Right cardiac atrium (tissue), 5 donors: ENCODE data around the gene MEIS3. TPM values are rescaled to one million over a fixed set of nuclear protein-coding genes. Genes with fewer than 3 reads are reported as not detected.
"Not testable (repeated sequence)": the region's sequence is repeated elsewhere in the genome, so short reads cannot be mapped to it uniquely, and the experiment has no call there.

Source experiments
- ATAC-seq, 2 donors: fragments of 200-7000 bp; cut with Tn5 transposase; one replicate each; pipeline versions ENCODE4 v1.8.0 to v1.9.1; 2020; ENCODE audit warnings: moderate library complexity in 2 of 2, mild to moderate bottlenecking in 1 of 2
- DNase-seq, 3 donors: peaks; one replicate each; pipeline ENCODE4 v3.0.0-alpha.2; 2020
- H3K27ac ChIP-seq: one replicate; pipeline ENCODE4 v1.5.1; 2013; ENCODE audit warnings: mild to moderate bottlenecking, low read length, control low read depth, moderate library complexity
- H3K27me3 ChIP-seq: one replicate; pipeline ENCODE4 v1.6.1; 2013; ENCODE audit not compliant: control insufficient read depth, insufficient read depth
- H3K4me1 ChIP-seq: one replicate; pipeline ENCODE4 v1.6.1; 2013; ENCODE audit warnings: low read length; ENCODE audit not compliant: control insufficient read depth, insufficient read depth
- H3K4me3 ChIP-seq: one replicate; pipeline ENCODE4 v1.5.1; 2013; ENCODE audit warnings: low read length, control low read depth
- H3K9me3 ChIP-seq: one replicate; pipeline ENCODE4 v1.6.1; 2013; ENCODE audit warnings: low read length; ENCODE audit not compliant: control insufficient read depth
- WGBS: extraction: QIAGEN DNeasy Blood & Tissue Kit; methylation state at CpG from one replicate; pipeline ENCODE4 v1.1.7; 2013; 5-methylcytosine and 5-hydroxymethylcytosine counted together
- intact Hi-C, 4 donors: fragments of 100-400 bp; cut with DNase I; formaldehyde crosslinking; loops; one replicate each; pipeline versions ENCODE4 v1.11.0 to v1.14.0; 2022 to 2023
- polyA plus RNA-seq: library from polyadenylated mRNA; stranded (reverse); fragments of 200-250 nt; gene quantifications from one replicate; pipeline ENCODE4 v1.2.3, GENCODE V29; 2013
- total RNA-seq, 4 donors: library from RNA; stranded (reverse); fragmentation: NEBNext Ultra II Directional; extraction: Animal tissue kit (Norgen Biotek cat#: 25700); gene quantifications; one replicate each; pipeline ENCODE4 v1.2.1, GENCODE V29; 2021
- donor health status: healthy with polysubstance abuse.
- donor health status: DM: no; HTN: yes; CAD: no.
- donor health status: DM: no; HTN: no; CAD: no.
- donor health status: DM: no; HTN: yes; CAD: no; lungs with severe emphysema.
- donor health status: DM: yes; HTN: yes; CAD: no.

MEIS3 gene
- total and polyA plus RNA-seq, 5 donors: 2.6 to 9.8 (median 5.9) TPM

DNA sequence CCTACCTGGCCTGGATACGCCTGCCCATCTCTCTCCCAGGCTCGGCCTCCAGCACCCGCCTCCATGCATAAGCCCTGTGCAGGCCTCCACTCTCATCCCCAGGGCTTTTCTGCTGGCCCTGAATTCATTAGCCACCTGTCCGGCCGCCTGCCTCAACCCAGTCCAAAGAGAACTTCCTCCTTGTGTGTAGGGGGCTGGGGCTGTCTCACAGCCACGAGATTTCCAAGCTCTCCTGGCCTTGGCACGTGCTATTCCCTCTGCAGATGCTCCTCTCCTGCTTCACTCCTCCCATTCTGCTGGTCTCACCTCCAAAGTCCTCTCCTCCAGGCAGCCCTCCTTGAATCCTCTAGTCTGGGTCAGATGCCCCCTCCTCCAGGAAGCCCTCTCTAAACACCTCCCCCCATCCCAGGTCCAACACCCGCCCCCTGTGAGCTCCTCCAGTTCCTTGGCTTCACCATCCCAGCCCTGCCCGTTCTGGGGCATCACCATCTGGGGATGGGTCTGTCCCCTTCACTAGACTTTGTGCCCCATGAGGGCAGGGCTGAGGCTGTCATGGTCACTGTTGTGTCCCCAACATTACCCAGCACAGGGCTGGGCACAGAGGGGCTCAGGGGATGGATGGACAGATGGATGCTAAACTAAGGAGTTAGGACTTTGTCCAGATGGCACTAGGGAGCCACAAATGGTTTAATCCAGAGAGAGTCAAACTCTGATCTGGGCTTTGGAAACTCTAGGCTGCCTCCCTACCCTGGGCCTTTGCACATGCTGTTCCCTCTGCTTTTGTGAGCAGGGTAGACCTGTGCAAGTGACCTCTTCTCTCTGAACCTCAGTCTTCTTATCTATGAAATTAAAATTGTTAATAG is 14.8 kb downstream of the MEIS3 start:
- DNase-seq (no peak), ATAC-seq (peak in 1 of 2 donors; percentile 11)
- 77% methylated on average over 9 of the region's 9 CpGs for WGBS
- H3K4me3 ChIP-seq: no peak overlapping the region
- no peaks in the 10 kb centered on the region for H3K4me1 ChIP-seq
- intact Hi-C loops: no loop called here
- no peaks in the 10 kb centered on the region for H3K27me3 ChIP-seq
- no peaks in the 10 kb centered on the region for H3K9me3 ChIP-seq
- no peak overlapping the region for H3K27ac ChIP-seq

DNA sequence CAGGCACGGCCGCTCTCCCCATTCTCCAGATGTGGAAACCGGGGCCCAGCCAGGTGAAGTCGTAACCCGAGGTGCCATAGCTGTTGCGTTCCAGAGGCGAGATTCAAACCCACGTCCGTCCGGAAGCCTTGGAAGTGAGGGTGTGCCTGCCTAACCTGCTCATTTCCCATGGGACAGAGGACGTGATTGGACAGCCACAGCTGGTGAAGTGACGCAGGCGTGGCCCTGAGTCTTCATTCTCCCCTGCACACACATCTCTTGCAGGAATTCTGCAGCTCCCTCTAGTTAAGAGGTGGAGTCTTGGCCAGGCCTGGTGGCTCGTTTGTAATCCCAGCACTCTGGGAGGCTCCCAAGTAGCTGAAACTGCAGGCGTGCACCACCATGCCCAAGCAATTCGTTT is 16.8 kb downstream of the MEIS3 start:
- no peak overlapping the region for H3K27ac ChIP-seq
- H3K4me3 ChIP-seq: no peak overlapping the region
- 79% methylated on average over 16 of the region's 16 CpGs for WGBS
- no peaks in the 10 kb centered on the region for H3K9me3 ChIP-seq
- DNase-seq (no peak), ATAC-seq (no peak)
- intact Hi-C loops: no loop called here
- no peaks in the 10 kb centered on the region for H3K27me3 ChIP-seq
- H3K4me1 ChIP-seq: no peaks in the 10 kb centered on the region

DNA sequence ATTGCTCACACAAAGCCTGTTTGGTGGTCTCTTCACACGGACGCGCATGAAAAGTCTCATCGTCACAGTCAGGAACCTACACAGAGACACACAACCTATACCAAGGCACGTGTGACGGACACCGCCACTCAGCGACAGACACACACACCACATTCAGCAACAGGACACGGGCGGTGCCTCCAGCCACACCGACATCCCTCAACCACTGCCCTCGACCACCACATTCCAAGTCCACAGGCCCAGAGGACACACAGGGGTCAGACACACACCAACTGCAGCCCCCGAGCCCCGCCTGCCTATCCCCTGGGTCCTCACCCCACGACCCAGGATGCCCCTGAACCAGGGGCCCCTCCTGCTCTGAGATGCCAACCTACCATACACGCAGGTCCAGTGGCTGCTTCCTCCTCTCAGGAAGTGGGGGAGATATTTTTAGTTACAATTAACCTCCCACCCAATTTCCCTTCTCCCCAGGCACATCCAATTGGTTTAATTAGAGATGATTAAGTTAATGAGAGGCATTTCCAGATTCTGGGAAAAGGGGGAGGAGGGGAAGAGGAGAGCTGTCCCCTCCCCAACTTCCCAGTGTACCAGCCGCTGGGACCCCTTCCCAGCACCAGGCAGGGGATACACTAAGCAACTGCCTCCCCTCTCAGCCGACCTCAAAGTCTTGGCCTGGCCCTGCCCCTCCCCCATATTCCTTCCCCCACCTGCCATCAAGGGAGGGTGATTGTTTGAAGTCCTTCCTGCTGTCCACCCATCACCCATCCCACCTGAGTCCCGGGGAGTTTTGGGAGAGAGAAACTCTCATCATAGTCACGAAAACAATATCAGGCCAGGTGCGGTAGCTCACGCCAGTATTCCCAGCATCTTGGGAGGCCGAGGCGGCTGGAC is 20.4 kb downstream of the MEIS3 start:
- DNase-seq: no peak
- no peak for ATAC-seq
- 42% methylated on average over 24 of the region's 24 CpGs for WGBS
- Histone ChIP-seq H3K4me3 (no peak overlapping the region), H3K27ac (no peak overlapping the region), H3K4me1 (no peaks in the 10 kb centered on the region), H3K9me3 (no peaks in the 10 kb centered on the region), H3K27me3 (no peaks in the 10 kb centered on the region)
- intact Hi-C loops: no loop called here

DNA sequence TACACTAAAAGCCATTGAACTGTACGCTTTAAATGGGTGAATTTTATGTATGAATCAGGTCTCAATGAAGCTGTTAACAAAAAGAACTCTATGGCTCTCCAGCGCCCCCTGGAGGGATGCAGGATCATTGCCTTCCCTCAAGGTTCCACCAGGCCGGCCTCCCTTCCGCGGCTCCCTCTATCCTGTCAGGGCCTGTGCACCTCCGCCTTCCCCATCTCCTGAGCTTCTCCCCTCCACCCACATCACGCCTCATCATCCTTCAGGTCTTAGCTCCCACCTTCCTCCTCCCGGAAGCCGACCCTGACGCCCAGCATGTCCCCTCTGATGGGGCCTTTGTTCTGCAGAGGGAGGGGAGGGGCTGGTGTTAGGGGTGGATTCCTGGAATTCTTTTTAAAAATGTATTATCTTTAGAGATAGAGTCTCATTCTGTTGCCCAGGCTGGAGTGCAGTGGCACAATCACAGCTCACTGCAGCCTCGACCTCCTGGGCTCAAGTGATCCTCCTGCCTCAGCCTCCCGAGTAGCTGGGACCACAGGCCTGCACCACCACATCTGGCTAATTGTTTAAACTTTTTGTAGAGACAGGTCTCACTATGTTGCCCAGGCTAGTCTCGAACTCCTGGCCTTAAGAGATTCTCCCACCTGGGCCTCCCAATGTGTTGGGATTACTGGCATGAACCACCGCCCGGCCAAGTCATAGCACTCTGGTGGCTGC is 27.7 kb downstream of the MEIS3 start:
- H3K9me3 ChIP-seq: no peaks in the 10 kb centered on the region
- ATAC-seq: peak; percentile 43 to 77
- intact Hi-C loops: loop anchor here in 3 of 4 donors (2.0 to 5.0 kb wide), 3 partner anchors 94 to 97 kb away; no protein-coding TSS in a partner anchor
- H3K27me3 ChIP-seq: no peaks in the 10 kb centered on the region
- 33% methylated on average over 15 of the region's 15 CpGs for WGBS
- no peak overlapping the region for H3K4me3 ChIP-seq
- no peak overlapping the region for H3K27ac ChIP-seq
- no peaks in the 10 kb centered on the region for H3K4me1 ChIP-seq
- peak; percentile 69 to 87 (median 82) for DNase-seq

DNA sequence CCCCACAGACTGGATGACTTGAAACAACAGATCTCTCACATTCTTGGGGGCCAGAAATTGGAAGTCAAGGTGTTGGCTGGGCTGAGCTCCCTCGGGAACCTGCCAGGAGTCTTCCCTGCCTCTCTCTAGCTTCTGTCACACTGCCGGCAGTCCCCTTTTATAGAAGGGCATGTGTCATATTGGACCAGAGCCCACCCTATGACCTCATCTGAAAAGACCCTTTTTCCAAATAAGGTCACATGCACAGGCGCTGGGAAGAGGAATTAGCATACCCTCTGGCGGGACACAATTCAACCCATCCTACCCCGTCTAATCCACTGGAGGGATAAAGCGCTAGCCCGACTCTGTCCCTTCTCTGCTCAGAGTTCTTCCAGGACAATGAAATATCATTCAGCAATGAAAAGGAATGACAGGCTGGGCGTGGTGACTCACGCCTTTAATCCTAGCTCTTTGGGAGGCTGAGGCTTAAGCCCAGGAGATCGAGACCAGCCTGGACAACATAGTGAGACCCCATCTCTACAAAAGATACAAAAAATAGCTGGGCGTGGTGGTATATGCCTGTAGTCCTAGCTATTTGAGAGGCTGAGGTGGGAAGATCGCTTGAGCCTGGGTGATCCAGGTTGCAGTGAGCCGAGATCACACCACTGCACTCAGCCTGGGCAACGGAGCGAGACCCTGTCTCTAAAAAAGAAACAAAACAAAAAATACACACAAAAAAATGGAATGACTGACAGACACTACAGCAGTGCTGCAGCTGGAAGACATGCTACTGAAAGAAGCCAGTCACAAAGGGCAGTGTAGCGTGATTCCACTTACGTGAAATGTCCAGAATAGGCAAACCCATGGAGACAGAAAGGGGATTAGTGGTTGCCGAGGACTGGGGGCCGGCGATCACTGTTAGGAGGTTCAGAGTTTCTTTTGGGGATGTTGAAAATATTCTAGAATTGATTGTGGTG is 28.5 kb downstream of the MEIS3 start:
- no peaks in the 10 kb centered on the region for H3K4me1 ChIP-seq
- DNase-seq (no peak), ATAC-seq (peak in 1 of 2 donors; percentile 11)
- 71% methylated on average over 20 of the region's 20 CpGs for WGBS
- intact Hi-C loops: loop anchor here in 3 of 4 donors (2.0 to 5.0 kb wide), 3 partner anchors 94 to 96 kb away; no protein-coding TSS in a partner anchor
- H3K4me3 ChIP-seq: no peak overlapping the region
- no peaks in the 10 kb centered on the region for H3K27me3 ChIP-seq
- H3K27ac ChIP-seq: no peak overlapping the region
- H3K9me3 ChIP-seq: no peaks in the 10 kb centered on the region

DNA sequence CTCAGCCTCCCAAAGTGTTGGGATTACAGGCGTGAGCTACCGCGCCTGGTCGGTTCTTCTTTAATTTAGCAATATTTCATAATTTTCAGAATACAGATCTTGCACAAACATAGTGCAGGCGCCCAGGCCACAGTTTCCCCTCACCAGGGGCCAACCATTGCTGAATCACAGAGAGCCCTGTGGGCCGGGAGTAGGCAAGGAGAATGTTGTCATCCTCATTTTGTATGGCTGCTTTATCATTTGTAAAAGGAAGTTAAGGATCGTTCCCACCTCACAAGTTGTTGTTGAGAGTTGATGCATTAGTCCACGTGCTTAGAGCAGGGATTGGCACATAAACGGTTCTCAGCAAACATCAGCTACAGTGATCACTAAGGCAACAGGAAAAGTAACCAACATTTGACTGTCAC is 30.2 kb downstream of the MEIS3 start:
- DNase-seq: no peak
- no peaks in the 10 kb centered on the region for H3K27me3 ChIP-seq
- no peak overlapping the region for H3K27ac ChIP-seq
- WGBS: 62% methylated on average over 9 of the region's 9 CpGs
- H3K9me3 ChIP-seq: no peaks in the 10 kb centered on the region
- intact Hi-C loops: no loop called here
- H3K4me1 ChIP-seq: no peaks in the 10 kb centered on the region
- no peak overlapping the region for H3K4me3 ChIP-seq
- ATAC-seq: peak; percentile 43 to 70

DNA sequence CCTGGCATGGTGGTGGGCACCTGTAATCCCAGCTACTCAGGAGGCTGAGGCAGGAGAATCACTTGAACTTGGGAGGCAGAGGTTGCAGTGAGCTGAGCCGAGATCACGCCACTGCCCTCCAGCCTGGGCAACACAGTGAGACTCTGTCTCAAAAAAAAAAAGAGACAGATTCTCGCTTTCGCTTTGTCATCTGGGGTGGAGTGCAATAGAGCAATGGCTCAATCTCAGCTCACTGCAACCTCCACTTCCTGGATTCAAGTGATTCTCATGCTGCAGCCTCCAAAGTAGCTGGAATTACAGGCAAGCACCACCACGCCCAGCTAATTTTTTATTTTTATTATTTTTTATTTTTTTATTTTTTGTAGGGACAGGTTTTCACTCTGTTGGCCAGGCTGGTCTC is 30.6 kb downstream of the MEIS3 start:
- H3K27ac ChIP-seq, H3K27me3 ChIP-seq, H3K4me1 ChIP-seq, H3K4me3 ChIP-seq, DNase-seq, H3K9me3 ChIP-seq, ATAC-seq, intact Hi-C loops: not testable (repeated sequence)
- 78% methylated on average over 5 of the region's 5 CpGs for WGBS

DNA sequence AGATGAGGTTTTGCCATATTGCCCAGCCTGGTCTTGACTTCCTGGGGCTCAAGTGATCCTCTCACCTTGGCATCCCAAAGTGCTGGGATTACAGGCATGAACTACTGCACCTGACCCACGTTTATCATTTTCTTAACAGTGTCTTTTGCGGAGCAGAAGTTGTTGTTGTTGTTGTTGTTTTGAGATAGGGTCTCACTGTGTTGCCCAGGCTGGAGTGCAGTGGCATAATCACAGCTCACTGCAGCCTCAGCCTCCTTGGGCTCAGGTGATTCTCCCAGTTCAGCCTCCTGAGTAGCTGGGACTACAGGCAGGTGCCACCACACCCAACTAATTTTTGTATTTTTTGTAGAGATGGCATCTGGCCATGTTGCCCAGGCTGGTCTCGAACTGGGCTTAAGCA is 31.7 kb downstream of the MEIS3 start:
- intact Hi-C loops, H3K4me3 ChIP-seq, H3K9me3 ChIP-seq, DNase-seq, H3K4me1 ChIP-seq, H3K27ac ChIP-seq, ATAC-seq, H3K27me3 ChIP-seq: not testable (repeated sequence)
- 81% methylated on average over 3 of the region's 3 CpGs for WGBS

DNA sequence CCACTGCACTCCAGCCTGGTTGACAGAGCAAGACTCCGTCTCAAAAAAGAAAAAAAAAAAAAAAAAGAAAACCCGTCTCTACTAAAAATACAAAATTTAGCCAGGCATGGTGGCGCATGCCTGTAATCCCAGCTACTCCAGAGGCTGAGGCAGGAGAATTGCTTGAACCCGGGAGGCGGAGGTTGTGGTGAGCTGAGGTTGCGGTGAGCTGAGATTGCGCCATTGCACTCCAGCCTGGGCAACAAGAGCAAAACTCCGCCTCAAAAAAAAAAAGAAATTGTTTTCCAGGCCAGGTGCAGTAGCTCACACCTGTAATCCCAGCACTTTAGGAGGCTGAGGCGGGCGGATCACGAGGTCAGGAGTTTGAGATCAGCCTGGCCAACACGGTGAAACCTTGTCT is 32.7 kb downstream of the MEIS3 start:
- DNase-seq, ATAC-seq, H3K27ac ChIP-seq, H3K27me3 ChIP-seq, H3K9me3 ChIP-seq, H3K4me3 ChIP-seq, H3K4me1 ChIP-seq, intact Hi-C loops: not testable (repeated sequence)
- WGBS: 84% methylated on average over 12 of the region's 12 CpGs

DNA sequence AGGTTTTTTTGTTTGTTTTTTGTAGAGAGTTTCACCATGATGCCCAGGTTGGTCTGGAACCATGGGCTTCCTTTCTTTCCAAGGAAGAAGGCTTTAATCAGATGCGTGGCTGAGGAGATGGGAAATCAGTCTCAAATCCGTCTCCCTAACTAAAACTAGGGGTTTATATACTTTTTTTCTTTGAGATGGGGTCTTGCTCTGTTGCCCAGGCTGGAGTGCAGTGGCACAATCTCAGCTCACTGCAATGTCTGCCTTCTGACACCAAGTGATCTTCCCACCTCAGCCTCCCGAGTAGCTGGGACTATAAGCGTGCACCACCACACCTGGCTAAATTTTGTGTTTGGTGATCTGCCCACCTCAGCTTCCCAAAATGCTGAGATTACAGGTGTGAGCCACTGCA is 34.8 kb downstream of the MEIS3 start:
- 86% methylated on average over 4 of the region's 4 CpGs for WGBS
- H3K9me3 ChIP-seq, H3K27me3 ChIP-seq, ATAC-seq, DNase-seq, H3K4me1 ChIP-seq, H3K27ac ChIP-seq, H3K4me3 ChIP-seq, intact Hi-C loops: not testable (repeated sequence)
